GM18951 (cell line): ENCODE measurements around the gene UBN1.

Experiments used
- POLR2A ChIP-seq: IDR thresholded peaks from 4 replicates; pipeline ENCODE4 v1.6.1; 2011; ENCODE audit warnings: mild to moderate bottlenecking; ENCODE audit not compliant: insufficient read length, insufficient read depth; ENCODE audit errors: extremely low read depth
- in situ Hi-C: fragments of 300-500 bp; cut with MboI; formaldehyde crosslinking; loops from one replicate; pipeline ENCODE4 v1.12.0; 2022; ENCODE audit warnings: low sequenced_read_pairs, mixed read lengths, inconsistent platforms; ENCODE audit not compliant: unreplicated experiment

The UBN1 gene

GRCh38 chr16:4803898-4804762, 43.2 kb upstream of the UBN1 start:
- TF ChIP-seq POLR2A: no peak
- in situ Hi-C loops: no loop called here

- no peak for TF ChIP-seq POLR2A
- in situ Hi-C loops: no loop called here
Observed at GRCh38 chr16:4805231-4805630, 42.0 kb upstream of the UBN1 start.

- in situ Hi-C loops: no loop called here
- no peak for TF ChIP-seq POLR2A
Observed at GRCh38 chr16:4806280-4806679, 41.0 kb upstream of the UBN1 start.

- in situ Hi-C loops: no loop called here
- no peak for TF ChIP-seq POLR2A
Observed at GRCh38 chr16:4811242-4811641, 36.0 kb upstream of the UBN1 start.

- in situ Hi-C loops: no loop called here
- no peak for TF ChIP-seq POLR2A
Observed at GRCh38 chr16:4811773-4812172, 35.5 kb upstream of the UBN1 start.

- no peak for TF ChIP-seq POLR2A
- in situ Hi-C loops: no loop called here
Observed at GRCh38 chr16:4813251-4814003, 33.9 kb upstream of the UBN1 start.

- in situ Hi-C loops: no loop called here
- TF ChIP-seq POLR2A: no peak
Observed at GRCh38 chr16:4814046-4814445, 33.2 kb upstream of the UBN1 start.

GRCh38 chr16:4814542-4815173, 32.6 kb upstream of the UBN1 start:
- in situ Hi-C loops: no loop called here
- TF ChIP-seq POLR2A: no peak

- no peak for TF ChIP-seq POLR2A
- in situ Hi-C loops: no loop called here
Observed at GRCh38 chr16:4820652-4821051, 26.6 kb upstream of the UBN1 start.

- in situ Hi-C loops: no loop called here
- TF ChIP-seq POLR2A: no peak
Observed at GRCh38 chr16:4825196-4825595, 22.1 kb upstream of the UBN1 start.

- in situ Hi-C loops: no loop called here
- no peak for TF ChIP-seq POLR2A
Observed at GRCh38 chr16:4826526-4826925, 20.8 kb upstream of the UBN1 start.

- in situ Hi-C loops: no loop called here
- no peak for TF ChIP-seq POLR2A
Observed at GRCh38 chr16:4826980-4827379, 20.3 kb upstream of the UBN1 start.

GRCh38 chr16:4828567-4829321, 18.5 kb upstream of the UBN1 start:
- no peak for TF ChIP-seq POLR2A
- in situ Hi-C loops: no loop called here

- in situ Hi-C loops: no loop called here
- TF ChIP-seq POLR2A: no peak
Observed at GRCh38 chr16:4830408-4830807, 16.9 kb upstream of the UBN1 start.
